ENCODE data around the gene DDX41. TPM values are rescaled to one million over a fixed set of nuclear protein-coding genes. Genes with fewer than 3 reads are reported as not detected.

Gene DDX41
- total and polyA plus RNA-seq, 2 of the 13 experiments (the other 11 are each of a cell fraction or from before 2014, with no cell fraction given): 62.8 to 105 TPM

DNA sequence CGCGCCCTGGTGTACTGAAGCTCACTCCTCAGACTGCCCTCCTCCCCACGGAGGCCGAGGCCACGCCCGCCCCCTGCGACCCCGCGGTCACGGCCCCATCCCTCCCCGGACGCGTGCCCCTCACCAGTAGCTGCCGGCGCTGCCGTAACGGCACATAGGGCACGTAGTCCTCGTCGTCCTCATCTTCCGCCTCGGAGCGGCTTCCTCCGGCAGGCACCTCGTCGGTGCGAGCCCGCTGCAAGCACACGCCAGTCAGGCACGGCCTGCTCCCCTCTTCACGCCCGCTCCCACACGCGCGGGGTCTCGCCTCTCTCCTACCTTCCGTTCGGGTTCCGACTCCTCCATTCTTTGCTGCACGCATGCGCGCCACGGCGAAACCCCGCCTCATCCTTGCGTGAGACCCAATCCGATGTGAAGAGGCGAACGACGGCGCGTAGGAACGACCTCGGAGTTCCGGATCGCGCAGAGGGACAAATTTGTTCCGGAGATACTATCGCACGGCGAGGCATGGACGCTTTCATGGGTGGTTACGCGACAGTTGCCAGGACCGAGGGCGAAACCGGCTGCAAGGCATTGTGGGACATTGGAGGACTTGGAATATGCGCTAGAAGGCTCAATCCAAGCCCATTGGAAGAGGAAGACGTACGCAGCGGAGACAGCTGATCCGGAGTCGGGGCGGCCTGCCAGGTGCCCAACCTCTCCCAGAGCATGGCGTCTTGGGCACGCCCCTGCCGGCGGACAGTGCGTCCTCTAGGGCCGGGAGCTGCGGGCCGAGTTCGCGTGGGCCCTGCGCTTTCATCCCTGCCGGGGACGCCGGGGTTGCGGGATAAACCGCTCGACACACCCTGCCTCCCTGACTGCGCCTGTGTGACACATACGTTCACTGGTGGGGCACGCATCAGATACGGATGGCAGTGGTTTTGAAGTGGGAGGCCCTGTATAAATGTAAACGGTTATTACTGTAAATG is at the start of gene DDX41 (continued):
- TF ChIP-seq, protein P1, sequence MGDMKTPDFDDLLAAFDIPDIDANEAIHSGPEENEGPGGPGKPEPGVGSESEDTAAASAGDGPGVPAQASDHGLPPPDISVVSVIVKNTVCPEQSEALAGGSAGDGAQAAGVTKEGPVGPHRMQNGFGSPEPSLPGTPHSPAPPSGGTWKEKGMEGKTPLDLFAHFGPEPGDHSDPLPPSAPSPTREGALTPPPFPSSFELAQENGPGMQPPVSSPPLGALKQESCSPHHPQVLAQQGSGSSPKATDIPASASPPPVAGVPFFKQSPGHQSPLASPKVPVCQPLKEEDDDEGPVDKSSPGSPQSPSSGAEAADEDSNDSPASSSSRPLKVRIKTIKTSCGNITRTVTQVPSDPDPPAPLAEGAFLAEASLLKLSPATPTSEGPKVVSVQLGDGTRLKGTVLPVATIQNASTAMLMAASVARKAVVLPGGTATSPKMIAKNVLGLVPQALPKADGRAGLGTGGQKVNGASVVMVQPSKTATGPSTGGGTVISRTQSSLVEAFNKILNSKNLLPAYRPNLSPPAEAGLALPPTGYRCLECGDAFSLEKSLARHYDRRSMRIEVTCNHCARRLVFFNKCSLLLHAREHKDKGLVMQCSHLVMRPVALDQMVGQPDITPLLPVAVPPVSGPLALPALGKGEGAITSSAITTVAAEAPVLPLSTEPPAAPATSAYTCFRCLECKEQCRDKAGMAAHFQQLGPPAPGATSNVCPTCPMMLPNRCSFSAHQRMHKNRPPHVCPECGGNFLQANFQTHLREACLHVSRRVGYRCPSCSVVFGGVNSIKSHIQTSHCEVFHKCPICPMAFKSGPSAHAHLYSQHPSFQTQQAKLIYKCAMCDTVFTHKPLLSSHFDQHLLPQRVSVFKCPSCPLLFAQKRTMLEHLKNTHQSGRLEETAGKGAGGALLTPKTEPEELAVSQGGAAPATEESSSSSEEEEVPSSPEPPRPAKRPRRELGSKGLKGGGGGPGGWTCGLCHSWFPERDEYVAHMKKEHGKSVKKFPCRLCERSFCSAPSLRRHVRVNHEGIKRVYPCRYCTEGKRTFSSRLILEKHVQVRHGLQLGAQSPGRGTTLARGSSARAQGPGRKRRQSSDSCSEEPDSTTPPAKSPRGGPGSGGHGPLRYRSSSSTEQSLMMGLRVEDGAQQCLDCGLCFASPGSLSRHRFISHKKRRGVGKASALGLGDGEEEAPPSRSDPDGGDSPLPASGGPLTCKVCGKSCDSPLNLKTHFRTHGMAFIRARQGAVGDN (CRISPR knock-in tag; IDR thresholded peaks at IDR 0.05): peak; percentile 93
- peak; percentile 73 for TF ChIP-seq DPF2 (CRISPR knock-in tag; IDR thresholded peaks at IDR 0.05; ENCODE audit: borderline replicate concordance, low read depth)
- TF ChIP-seq ZMYM4 (CRISPR knock-in tag; IDR thresholded peaks at IDR 0.05): peak; percentile 93
- TF ChIP-seq KLF12 (CRISPR knock-in tag; IDR thresholded peaks at IDR 0.05; ENCODE audit: borderline replicate concordance): peak; percentile 71; the same call in 1 of the 2 replicates
- no peak for TF ChIP-seq ZNF24 (IDR thresholded peaks at IDR 0.05)
- no peak for TF ChIP-seq ZNF7 (CRISPR knock-in tag; IDR thresholded peaks at IDR 0.05)
- TF ChIP-seq AGO2 (optimal IDR thresholded peaks at IDR 0.05; ENCODE audit: low read depth, low read length): peak; percentile 94
- TF ChIP-seq PHF20 (CRISPR knock-in tag; IDR thresholded peaks at IDR 0.05): peak; percentile 96
- peak; percentile 67 to 87; a peak in 3 of 4 replicates for TF ChIP-seq KLF16 (CRISPR knock-in tag; IDR thresholded peaks at IDR 0.05)
- no peak; the same call in 1 of the 2 replicates for TF ChIP-seq ZNF83 (CRISPR knock-in tag; IDR thresholded peaks at IDR 0.05; ENCODE audit: borderline replicate concordance)
- TF ChIP-seq NFYC (CRISPR knock-in tag; IDR thresholded peaks at IDR 0.05): peak; percentile 91
- TF ChIP-seq, protein P2, sequence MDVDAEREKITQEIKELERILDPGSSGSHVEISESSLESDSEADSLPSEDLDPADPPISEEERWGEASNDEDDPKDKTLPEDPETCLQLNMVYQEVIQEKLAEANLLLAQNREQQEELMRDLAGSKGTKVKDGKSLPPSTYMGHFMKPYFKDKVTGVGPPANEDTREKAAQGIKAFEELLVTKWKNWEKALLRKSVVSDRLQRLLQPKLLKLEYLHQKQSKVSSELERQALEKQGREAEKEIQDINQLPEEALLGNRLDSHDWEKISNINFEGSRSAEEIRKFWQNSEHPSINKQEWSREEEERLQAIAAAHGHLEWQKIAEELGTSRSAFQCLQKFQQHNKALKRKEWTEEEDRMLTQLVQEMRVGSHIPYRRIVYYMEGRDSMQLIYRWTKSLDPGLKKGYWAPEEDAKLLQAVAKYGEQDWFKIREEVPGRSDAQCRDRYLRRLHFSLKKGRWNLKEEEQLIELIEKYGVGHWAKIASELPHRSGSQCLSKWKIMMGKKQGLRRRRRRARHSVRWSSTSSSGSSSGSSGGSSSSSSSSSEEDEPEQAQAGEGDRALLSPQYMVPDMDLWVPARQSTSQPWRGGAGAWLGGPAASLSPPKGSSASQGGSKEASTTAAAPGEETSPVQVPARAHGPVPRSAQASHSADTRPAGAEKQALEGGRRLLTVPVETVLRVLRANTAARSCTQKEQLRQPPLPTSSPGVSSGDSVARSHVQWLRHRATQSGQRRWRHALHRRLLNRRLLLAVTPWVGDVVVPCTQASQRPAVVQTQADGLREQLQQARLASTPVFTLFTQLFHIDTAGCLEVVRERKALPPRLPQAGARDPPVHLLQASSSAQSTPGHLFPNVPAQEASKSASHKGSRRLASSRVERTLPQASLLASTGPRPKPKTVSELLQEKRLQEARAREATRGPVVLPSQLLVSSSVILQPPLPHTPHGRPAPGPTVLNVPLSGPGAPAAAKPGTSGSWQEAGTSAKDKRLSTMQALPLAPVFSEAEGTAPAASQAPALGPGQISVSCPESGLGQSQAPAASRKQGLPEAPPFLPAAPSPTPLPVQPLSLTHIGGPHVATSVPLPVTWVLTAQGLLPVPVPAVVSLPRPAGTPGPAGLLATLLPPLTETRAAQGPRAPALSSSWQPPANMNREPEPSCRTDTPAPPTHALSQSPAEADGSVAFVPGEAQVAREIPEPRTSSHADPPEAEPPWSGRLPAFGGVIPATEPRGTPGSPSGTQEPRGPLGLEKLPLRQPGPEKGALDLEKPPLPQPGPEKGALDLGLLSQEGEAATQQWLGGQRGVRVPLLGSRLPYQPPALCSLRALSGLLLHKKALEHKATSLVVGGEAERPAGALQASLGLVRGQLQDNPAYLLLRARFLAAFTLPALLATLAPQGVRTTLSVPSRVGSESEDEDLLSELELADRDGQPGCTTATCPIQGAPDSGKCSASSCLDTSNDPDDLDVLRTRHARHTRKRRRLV (CRISPR knock-in tag; IDR thresholded peaks at IDR 0.05): peak; percentile 86; the same call in 1 of the 2 replicates
- TF ChIP-seq STAT5B (CRISPR knock-in tag; IDR thresholded peaks at IDR 0.05): no peak
- TF ChIP-seq, protein P3, sequence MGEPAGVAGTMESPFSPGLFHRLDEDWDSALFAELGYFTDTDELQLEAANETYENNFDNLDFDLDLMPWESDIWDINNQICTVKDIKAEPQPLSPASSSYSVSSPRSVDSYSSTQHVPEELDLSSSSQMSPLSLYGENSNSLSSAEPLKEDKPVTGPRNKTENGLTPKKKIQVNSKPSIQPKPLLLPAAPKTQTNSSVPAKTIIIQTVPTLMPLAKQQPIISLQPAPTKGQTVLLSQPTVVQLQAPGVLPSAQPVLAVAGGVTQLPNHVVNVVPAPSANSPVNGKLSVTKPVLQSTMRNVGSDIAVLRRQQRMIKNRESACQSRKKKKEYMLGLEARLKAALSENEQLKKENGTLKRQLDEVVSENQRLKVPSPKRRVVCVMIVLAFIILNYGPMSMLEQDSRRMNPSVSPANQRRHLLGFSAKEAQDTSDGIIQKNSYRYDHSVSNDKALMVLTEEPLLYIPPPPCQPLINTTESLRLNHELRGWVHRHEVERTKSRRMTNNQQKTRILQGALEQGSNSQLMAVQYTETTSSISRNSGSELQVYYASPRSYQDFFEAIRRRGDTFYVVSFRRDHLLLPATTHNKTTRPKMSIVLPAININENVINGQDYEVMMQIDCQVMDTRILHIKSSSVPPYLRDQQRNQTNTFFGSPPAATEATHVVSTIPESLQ (CRISPR knock-in tag; conservative IDR thresholded peaks at IDR 0.05): no peak
- TF ChIP-seq KDM6A (CRISPR knock-in tag; IDR thresholded peaks at IDR 0.05; ENCODE audit: low read depth): no peak
- no peak; the same call in 1 of the 2 replicates for TF ChIP-seq SRF (IDR thresholded peaks at IDR 0.05; ENCODE audit: low read depth, low read length)
- no peak; the same call in 1 of the 2 replicates for TF ChIP-seq ZNF841 (CRISPR knock-in tag; IDR thresholded peaks at IDR 0.05; ENCODE audit: borderline replicate concordance)
- TF ChIP-seq NR2F2 (IDR thresholded peaks at IDR 0.05; ENCODE audit: borderline replicate concordance, low read depth): peak; percentile 26; the same call in 1 of the 2 replicates

Data from HepG2 (cell line).